Epithelial cell of proximal tubule (primary cell): ENCODE results near the gene LRRC40. TPM values are rescaled to one million over a fixed set of nuclear protein-coding genes. Genes with fewer than 3 reads are reported as not detected.
"Not testable (repeated sequence)": the region's sequence is repeated elsewhere in the genome, so short reads cannot be mapped to it uniquely, and the experiment has no call there.

ENCODE experiments used
- DNase-seq: peaks from one replicate; pipeline ENCODE4 v3.0.0-alpha.2; 2011; ENCODE audit warnings: low read depth
- H3K4me3 ChIP-seq: 2 replicates; pipeline ENCODE4 v1.5.1; 2011; ENCODE audit warnings: low read depth, mild to moderate bottlenecking, low read length
- CTCF ChIP-seq: conservative IDR thresholded peaks from 2 replicates; pipeline ENCODE4 v1.5.1; 2012; ENCODE audit warnings: low read depth, mild to moderate bottlenecking, low read length
- total RNA-seq: library from RNA; depleted of rRNA; stranded (reverse); fragments of >200 nt; gene quantifications from 2 replicates; pipeline ENCODE4 v1.2.3, GENCODE V29; 2015

Gene LRRC40
- total RNA-seq, 1 donor from 2014 or later: 32.8 TPM

- no peak for DNase-seq
- TF ChIP-seq CTCF: no peak
- H3K4me3 ChIP-seq: no peak overlapping the region
Observed at GRCh38 chr1:70190180-70190579, 15.2 kb downstream of the LRRC40 start.

DNA sequence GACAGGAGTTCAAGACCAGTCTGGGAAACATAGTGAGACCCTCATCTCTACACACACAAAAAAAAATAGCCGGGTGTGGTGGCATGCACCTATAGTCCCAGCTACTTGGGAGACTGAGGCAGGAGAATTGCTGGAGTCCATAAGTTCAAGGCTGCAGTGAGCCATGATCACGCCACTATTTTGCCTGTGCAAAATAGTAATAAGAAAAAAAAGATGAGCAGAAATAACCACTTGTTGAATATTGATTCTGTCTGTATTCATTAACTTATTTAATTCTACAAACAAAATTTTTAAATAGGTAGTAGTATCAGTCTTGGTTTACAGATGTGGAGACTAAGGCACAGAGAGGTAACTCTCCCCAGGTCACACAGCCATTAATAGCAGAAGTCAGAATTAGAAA, 16.9 kb downstream of the LRRC40 start:
- TF ChIP-seq CTCF: no peak
- DNase-seq: no peak

GRCh38 chr1:70185181-70185580, 20.2 kb downstream of the LRRC40 start:
- DNase-seq, H3K4me3 ChIP-seq: not testable (repeated sequence)

More for the DNA sequence above, 16.9 kb downstream of the LRRC40 start:
- no peak overlapping the region for H3K4me3 ChIP-seq

GRCh38 chr1:70171512-70171911, 33.9 kb downstream of the LRRC40 start:
- no peak for TF ChIP-seq CTCF
- no peak for DNase-seq
- H3K4me3 ChIP-seq: no peak overlapping the region

DNA sequence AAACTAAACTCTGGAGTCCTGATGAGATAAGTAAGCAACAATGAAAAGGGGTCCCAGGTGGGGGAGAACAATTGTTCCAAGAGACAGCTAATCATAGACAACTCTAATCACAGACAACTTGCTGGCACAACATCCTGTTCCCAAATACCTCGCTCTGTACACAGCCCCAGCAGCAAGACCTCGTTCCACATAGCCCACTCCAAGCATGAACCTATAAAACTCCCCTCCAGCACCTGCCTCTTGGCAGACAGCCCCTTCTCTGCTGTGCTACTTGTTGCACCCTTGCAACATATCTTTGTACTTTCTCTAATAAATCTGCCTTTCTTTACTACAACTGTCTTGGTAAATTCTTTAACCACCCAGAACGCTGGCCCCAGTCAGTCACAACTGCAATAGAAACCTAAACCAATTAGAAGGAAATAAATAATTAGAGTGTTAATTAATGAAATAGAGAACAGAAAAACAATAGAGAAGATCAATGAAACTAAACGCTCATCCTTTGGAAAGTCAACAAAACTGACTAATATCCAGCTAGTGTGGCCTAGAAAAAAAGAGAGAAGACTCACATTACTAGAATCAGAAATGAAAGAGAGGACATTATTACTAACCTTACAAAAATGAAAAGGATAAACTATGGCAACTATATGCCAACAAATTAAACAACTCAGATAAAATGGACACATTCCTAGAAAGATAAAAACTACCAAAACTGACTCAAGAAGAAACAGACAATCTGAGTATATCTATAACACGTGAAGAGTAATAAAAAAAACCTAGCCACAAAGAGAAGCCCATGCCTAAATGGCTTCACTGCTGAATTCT, 36.1 kb downstream of the LRRC40 start:
- TF ChIP-seq CTCF: no peak

DNA sequence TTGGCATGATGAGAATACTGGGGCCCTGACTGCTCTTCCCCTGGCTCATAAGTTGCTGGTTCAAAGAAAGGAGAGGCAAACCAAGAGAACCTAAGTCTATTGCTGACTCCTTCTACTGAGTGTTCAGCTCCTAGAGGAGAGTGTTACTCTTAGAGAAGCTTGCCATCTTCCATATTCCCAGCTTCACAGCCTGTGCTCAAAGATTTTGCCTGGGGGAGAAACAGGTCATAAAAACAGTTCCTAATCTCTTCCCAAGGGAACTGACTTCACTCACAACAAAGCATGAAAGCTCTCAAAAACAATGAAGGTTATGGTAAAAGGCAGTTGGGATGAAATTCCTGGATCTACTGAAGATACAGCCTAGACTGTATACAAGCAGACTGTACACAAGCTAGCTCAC, 37.1 kb downstream of the LRRC40 start:
- TF ChIP-seq CTCF: no peak
- H3K4me3 ChIP-seq: no peak overlapping the region
- no peak for DNase-seq

More for the DNA sequence above, 36.1 kb downstream of the LRRC40 start:
- no peak for DNase-seq
- H3K4me3 ChIP-seq: no peak overlapping the region

DNA sequence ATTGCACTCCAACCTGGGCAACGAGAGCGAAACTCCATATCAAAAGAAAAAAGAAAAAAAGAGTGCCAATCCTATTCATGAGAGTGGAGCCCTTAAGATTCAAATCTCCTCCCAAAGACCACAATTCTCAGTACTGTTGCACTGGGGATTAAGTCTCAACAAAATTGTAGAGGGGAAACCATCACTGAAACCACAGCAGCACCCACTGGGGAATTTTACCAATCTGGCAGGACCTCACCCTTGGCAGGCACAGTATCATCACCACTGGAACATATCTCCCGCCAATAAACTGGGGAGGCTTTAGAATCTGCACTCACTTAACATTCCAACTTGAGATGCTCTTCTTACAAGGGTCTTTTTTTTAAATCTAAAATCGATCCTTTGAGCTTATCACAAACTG, 41.0 kb downstream of the LRRC40 start:
- H3K4me3 ChIP-seq: no peak overlapping the region
- no peak for DNase-seq
- no peak for TF ChIP-seq CTCF
